ENCODE results near the gene CFAP65. TPM values are rescaled to one million over a fixed set of nuclear protein-coding genes. Genes with fewer than 3 reads are reported as not detected.

Gene CFAP65
- total RNA-seq, 1 experiment from 2014 or later = 0.44 TPM

DNA sequence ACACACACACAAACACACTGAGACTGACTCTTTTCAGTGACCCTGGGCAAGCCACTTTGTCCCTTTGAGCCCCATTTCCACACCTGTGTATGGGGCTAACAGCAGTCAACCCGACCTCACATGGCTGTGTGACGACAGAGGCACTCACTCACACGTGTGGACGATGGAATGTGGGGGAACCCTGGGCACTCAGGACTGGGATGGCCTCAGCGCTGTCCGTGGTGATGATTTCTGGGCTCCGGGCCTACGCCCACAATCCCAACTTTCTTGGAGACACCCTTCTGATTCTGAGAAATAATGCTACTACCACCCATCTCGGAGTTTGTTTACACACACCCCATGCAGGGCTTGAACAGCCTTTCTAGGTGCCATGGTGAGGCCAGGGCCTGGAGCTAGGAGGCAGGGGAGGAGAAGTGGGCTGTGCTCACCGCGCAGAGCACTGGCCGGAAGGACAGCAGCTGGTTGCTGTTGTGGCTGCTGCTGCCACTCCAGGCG is 49.6 kb downstream of the CFAP65 start:
- ChIA-PET POLR2A (no interaction called here), CTCF (interaction anchor here (1.0 to 10.6 kb wide), 5 partner anchors 9 to 114 kb away, joined by 3 to 158 read pairs (median 4); partner anchors contain the start of gene FEV)
- no peak overlapping the region for H3K4me3 Mint-ChIP-seq
- H3K27ac Mint-ChIP-seq = no peak overlapping the region
- H3K27me3 Mint-ChIP-seq (ENCODE audit: low read depth) = peaks cover 100% of the 10 kb centered on the region
- TF ChIP-seq, protein P1, sequence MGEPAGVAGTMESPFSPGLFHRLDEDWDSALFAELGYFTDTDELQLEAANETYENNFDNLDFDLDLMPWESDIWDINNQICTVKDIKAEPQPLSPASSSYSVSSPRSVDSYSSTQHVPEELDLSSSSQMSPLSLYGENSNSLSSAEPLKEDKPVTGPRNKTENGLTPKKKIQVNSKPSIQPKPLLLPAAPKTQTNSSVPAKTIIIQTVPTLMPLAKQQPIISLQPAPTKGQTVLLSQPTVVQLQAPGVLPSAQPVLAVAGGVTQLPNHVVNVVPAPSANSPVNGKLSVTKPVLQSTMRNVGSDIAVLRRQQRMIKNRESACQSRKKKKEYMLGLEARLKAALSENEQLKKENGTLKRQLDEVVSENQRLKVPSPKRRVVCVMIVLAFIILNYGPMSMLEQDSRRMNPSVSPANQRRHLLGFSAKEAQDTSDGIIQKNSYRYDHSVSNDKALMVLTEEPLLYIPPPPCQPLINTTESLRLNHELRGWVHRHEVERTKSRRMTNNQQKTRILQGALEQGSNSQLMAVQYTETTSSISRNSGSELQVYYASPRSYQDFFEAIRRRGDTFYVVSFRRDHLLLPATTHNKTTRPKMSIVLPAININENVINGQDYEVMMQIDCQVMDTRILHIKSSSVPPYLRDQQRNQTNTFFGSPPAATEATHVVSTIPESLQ (CRISPR knock-in tag; IDR thresholded peaks at IDR 0.05) = no peak
- TF ChIP-seq NR2C2 (CRISPR knock-in tag; IDR thresholded peaks at IDR 0.05) (no peak), TEAD4 (CRISPR knock-in tag; IDR thresholded peaks at IDR 0.05) (0 out of 2 replicates have a peak, but pooled peaks have one; percentile 66), KAT7 (CRISPR knock-in tag; IDR thresholded peaks at IDR 0.05; ENCODE audit: borderline replicate concordance) (no peak), SMAD4 (CRISPR knock-in tag; IDR thresholded peaks at IDR 0.05) (0 out of 2 replicates have a peak, but pooled peaks have one; percentile 12)
- TF ChIP-seq, protein P2, sequence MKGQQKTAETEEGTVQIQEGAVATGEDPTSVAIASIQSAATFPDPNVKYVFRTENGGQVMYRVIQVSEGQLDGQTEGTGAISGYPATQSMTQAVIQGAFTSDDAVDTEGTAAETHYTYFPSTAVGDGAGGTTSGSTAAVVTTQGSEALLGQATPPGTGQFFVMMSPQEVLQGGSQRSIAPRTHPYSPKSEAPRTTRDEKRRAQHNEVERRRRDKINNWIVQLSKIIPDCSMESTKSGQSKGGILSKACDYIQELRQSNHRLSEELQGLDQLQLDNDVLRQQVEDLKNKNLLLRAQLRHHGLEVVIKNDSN (CRISPR knock-in tag; IDR thresholded peaks at IDR 0.05) = no peak
- peaks cover 6% of the 10 kb centered on the region for H3K4me1 Mint-ChIP-seq
- no peaks in the 10 kb centered on the region for H3K36me3 Mint-ChIP-seq
- H3K9me3 Mint-ChIP-seq = no peaks in the 10 kb centered on the region
- ATAC-seq (no peak), DNase-seq (ENCODE audit: low spot score) (no peak)

DNA sequence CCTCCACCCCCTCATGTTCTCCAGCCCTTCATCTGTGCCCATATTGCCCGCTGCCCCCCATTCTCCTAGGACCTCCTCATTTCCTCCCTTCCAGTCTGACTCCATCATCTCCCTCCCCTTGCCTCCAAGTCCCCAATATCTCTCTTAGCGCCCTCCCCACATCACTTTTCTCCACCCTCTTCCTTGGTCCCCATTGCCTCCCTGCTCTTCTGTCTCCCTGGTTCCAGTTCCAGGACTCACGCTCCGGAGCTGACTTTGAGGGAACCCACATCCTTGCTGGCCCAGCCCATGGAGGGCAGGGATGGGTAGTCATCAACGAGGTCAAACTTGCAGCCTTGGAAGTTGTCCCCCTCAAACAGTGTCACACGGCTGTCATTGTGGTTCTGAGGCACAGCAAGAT is 50.7 kb downstream of the CFAP65 start:
- peaks cover 100% of the 10 kb centered on the region for H3K27me3 Mint-ChIP-seq (ENCODE audit: low read depth)
- DNase-seq (ENCODE audit: low spot score) = no peak
- no peaks in the 10 kb centered on the region for H3K36me3 Mint-ChIP-seq
- no peak overlapping the region for H3K4me3 Mint-ChIP-seq
- ChIA-PET POLR2A (no interaction called here), CTCF (interaction anchor here (1.4 to 10.6 kb wide), 5 partner anchors 8 to 114 kb away, joined by 3 to 158 read pairs (median 7); partner anchors contain the start of gene FEV)
- no peak for ATAC-seq
- H3K9me3 Mint-ChIP-seq = no peaks in the 10 kb centered on the region
- peaks cover 8% of the 10 kb centered on the region for H3K4me1 Mint-ChIP-seq
- no peak overlapping the region for H3K27ac Mint-ChIP-seq
- TF ChIP-seq, protein P3, sequence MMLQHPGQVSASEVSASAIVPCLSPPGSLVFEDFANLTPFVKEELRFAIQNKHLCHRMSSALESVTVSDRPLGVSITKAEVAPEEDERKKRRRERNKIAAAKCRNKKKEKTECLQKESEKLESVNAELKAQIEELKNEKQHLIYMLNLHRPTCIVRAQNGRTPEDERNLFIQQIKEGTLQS (CRISPR knock-in tag; conservative IDR thresholded peaks at IDR 0.05) = no peak
- TF ChIP-seq NFYB (CRISPR knock-in tag; conservative IDR thresholded peaks at IDR 0.05; ENCODE audit: low read depth) = no peak
- no peak for TF ChIP-seq EMX1 (CRISPR knock-in tag; IDR thresholded peaks at IDR 0.05)
- TF ChIP-seq ETV6 (CRISPR knock-in tag; IDR thresholded peaks at IDR 0.05) = no peak
- no peak for TF ChIP-seq HMGA2 (CRISPR knock-in tag; IDR thresholded peaks at IDR 0.05)
- TF ChIP-seq, protein P4, sequence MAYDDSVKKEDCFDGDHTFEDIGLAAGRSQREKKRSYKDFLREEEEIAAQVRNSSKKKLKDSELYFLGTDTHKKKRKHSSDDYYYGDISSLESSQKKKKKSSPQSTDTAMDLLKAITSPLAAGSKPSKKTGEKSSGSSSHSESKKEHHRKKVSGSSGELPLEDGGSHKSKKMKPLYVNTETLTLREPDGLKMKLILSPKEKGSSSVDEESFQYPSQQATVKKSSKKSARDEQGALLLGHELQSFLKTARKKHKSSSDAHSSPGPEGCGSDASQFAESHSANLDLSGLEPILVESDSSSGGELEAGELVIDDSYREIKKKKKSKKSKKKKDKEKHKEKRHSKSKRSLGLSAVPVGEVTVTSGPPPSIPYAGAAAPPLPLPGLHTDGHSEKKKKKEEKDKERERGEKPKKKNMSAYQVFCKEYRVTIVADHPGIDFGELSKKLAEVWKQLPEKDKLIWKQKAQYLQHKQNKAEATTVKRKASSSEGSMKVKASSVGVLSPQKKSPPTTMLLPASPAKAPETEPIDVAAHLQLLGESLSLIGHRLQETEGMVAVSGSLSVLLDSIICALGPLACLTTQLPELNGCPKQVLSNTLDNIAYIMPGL (CRISPR knock-in tag; IDR thresholded peaks at IDR 0.05) = no peak
- TF ChIP-seq, protein P5, sequence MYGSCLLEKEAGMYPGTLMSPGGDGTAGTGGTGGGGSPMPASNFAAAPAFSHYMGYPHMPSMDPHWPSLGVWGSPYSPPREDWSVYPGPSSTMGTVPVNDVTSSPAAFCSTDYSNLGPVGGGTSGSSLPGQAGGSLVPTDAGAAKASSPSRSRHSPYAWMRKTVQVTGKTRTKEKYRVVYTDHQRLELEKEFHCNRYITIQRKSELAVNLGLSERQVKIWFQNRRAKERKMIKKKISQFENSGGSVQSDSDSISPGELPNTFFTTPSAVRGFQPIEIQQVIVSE (CRISPR knock-in tag; IDR thresholded peaks at IDR 0.05; ENCODE audit: borderline replicate concordance) = no peak
- TF ChIP-seq FOXP1 (CRISPR knock-in tag; IDR thresholded peaks at IDR 0.05; ENCODE audit: borderline replicate concordance) = no peak
- TF ChIP-seq, protein P6, sequence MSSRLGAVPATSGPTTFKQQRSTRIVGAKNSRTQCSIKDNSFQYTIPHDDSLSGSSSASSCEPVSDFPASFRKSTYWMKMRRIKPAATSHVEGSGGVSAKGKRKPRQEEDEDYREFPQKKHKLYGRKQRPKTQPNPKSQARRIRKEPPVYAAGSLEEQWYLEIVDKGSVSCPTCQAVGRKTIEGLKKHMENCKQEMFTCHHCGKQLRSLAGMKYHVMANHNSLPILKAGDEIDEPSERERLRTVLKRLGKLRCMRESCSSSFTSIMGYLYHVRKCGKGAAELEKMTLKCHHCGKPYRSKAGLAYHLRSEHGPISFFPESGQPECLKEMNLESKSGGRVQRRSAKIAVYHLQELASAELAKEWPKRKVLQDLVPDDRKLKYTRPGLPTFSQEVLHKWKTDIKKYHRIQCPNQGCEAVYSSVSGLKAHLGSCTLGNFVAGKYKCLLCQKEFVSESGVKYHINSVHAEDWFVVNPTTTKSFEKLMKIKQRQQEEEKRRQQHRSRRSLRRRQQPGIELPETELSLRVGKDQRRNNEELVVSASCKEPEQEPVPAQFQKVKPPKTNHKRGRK (CRISPR knock-in tag; IDR thresholded peaks at IDR 0.05; ENCODE audit: borderline replicate concordance) = no peak
- TF ChIP-seq, protein P7, sequence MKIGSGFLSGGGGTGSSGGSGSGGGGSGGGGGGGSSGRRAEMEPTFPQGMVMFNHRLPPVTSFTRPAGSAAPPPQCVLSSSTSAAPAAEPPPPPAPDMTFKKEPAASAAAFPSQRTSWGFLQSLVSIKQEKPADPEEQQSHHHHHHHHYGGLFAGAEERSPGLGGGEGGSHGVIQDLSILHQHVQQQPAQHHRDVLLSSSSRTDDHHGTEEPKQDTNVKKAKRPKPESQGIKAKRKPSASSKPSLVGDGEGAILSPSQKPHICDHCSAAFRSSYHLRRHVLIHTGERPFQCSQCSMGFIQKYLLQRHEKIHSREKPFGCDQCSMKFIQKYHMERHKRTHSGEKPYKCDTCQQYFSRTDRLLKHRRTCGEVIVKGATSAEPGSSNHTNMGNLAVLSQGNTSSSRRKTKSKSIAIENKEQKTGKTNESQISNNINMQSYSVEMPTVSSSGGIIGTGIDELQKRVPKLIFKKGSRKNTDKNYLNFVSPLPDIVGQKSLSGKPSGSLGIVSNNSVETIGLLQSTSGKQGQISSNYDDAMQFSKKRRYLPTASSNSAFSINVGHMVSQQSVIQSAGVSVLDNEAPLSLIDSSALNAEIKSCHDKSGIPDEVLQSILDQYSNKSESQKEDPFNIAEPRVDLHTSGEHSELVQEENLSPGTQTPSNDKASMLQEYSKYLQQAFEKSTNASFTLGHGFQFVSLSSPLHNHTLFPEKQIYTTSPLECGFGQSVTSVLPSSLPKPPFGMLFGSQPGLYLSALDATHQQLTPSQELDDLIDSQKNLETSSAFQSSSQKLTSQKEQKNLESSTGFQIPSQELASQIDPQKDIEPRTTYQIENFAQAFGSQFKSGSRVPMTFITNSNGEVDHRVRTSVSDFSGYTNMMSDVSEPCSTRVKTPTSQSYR (CRISPR knock-in tag; IDR thresholded peaks at IDR 0.05) = no peak
- TF ChIP-seq MYBL2 (CRISPR knock-in tag; IDR thresholded peaks at IDR 0.05) = no peak
- no peak for TF ChIP-seq ZNF317 (CRISPR knock-in tag; IDR thresholded peaks at IDR 0.05; ENCODE audit: borderline replicate concordance, low read depth)
- TF ChIP-seq JAZF1 (CRISPR knock-in tag; IDR thresholded peaks at IDR 0.05) = no peak
- TF ChIP-seq, protein P8, sequence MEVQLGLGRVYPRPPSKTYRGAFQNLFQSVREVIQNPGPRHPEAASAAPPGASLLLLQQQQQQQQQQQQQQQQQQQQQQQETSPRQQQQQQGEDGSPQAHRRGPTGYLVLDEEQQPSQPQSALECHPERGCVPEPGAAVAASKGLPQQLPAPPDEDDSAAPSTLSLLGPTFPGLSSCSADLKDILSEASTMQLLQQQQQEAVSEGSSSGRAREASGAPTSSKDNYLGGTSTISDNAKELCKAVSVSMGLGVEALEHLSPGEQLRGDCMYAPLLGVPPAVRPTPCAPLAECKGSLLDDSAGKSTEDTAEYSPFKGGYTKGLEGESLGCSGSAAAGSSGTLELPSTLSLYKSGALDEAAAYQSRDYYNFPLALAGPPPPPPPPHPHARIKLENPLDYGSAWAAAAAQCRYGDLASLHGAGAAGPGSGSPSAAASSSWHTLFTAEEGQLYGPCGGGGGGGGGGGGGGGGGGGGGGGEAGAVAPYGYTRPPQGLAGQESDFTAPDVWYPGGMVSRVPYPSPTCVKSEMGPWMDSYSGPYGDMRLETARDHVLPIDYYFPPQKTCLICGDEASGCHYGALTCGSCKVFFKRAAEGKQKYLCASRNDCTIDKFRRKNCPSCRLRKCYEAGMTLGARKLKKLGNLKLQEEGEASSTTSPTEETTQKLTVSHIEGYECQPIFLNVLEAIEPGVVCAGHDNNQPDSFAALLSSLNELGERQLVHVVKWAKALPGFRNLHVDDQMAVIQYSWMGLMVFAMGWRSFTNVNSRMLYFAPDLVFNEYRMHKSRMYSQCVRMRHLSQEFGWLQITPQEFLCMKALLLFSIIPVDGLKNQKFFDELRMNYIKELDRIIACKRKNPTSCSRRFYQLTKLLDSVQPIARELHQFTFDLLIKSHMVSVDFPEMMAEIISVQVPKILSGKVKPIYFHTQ (CRISPR knock-in tag; IDR thresholded peaks at IDR 0.05) = no peak
- TF ChIP-seq, protein P9, sequence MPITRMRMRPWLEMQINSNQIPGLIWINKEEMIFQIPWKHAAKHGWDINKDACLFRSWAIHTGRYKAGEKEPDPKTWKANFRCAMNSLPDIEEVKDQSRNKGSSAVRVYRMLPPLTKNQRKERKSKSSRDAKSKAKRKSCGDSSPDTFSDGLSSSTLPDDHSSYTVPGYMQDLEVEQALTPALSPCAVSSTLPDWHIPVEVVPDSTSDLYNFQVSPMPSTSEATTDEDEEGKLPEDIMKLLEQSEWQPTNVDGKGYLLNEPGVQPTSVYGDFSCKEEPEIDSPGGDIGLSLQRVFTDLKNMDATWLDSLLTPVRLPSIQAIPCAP (CRISPR knock-in tag; IDR thresholded peaks at IDR 0.05) = no peak
